ENCODE results near the gene PRKCA.

DNA sequence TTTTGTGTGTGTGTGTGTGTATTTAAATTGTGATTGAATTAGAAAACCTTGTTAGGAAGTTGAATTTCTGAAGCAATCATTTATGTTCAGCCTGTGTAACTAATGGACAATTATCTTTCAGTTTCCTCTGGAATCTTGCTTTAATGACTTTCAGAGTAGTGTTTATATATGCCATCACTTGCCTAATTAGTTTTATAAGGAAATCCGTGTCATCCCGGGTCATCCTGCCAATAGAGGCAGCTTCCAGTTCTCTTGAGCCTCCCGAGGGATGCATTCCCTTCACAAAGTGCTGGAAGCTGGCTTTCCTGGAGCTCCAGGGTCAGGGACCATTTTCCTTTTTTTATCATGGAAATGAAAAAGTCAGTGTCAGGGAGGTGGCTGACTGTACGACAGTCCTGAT, 42.9 kb downstream of the PRKCA start:
- TF ChIP-seq, protein P1, sequence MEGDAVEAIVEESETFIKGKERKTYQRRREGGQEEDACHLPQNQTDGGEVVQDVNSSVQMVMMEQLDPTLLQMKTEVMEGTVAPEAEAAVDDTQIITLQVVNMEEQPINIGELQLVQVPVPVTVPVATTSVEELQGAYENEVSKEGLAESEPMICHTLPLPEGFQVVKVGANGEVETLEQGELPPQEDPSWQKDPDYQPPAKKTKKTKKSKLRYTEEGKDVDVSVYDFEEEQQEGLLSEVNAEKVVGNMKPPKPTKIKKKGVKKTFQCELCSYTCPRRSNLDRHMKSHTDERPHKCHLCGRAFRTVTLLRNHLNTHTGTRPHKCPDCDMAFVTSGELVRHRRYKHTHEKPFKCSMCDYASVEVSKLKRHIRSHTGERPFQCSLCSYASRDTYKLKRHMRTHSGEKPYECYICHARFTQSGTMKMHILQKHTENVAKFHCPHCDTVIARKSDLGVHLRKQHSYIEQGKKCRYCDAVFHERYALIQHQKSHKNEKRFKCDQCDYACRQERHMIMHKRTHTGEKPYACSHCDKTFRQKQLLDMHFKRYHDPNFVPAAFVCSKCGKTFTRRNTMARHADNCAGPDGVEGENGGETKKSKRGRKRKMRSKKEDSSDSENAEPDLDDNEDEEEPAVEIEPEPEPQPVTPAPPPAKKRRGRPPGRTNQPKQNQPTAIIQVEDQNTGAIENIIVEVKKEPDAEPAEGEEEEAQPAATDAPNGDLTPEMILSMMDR (IDR thresholded peaks at IDR 0.05): no peak
- no peak for TF ChIP-seq EP300 (IDR thresholded peaks at IDR 0.05)
- no peak for TF ChIP-seq POLR2A (IDR thresholded peaks at IDR 0.05; ENCODE audit: low read depth)
- no peak for TF ChIP-seq POLR2AphosphoS5 (IDR thresholded peaks at IDR 0.05)
